Glutamatergic neuron (in vitro differentiated cells): Measurements from ENCODE around the gene EFNA5. TPM values are rescaled to one million over a fixed set of nuclear protein-coding genes. Genes with fewer than 3 reads are reported as not detected.
"Not testable (repeated sequence)": the region's sequence is repeated elsewhere in the genome, so short reads cannot be mapped to it uniquely, and the experiment has no call there.

Source experiments
- DNase-seq: peaks from one replicate; pipeline ENCODE4 v3.0.0; 2022
- H3K27ac Mint-ChIP-seq: one replicate; pipeline ENCODE4 v1.8.0; 2020; ENCODE audit warnings: mild to moderate bottlenecking, mixed read lengths, inconsistent platforms; ENCODE audit not compliant: unreplicated experiment
- H3K27me3 Mint-ChIP-seq: one replicate; pipeline ENCODE4 v1.8.0; 2020; ENCODE audit warnings: mild to moderate bottlenecking, moderate library complexity, mixed read lengths, inconsistent platforms; ENCODE audit not compliant: unreplicated experiment
- H3K36me3 Mint-ChIP-seq: one replicate; pipeline ENCODE4 v1.8.0; 2020; ENCODE audit warnings: mild to moderate bottlenecking, mixed read lengths, inconsistent platforms; ENCODE audit not compliant: unreplicated experiment
- H3K4me1 Mint-ChIP-seq: one replicate; pipeline ENCODE4 v1.8.0; 2020; ENCODE audit warnings: mild to moderate bottlenecking, low read depth, mixed read lengths, inconsistent platforms; ENCODE audit not compliant: unreplicated experiment
- H3K4me3 Mint-ChIP-seq: one replicate; pipeline ENCODE4 v1.8.0; 2020; ENCODE audit warnings: mild to moderate bottlenecking, mixed read lengths, inconsistent platforms; ENCODE audit not compliant: unreplicated experiment
- H3K9me3 Mint-ChIP-seq: one replicate; pipeline ENCODE4 v1.8.0; 2020; ENCODE audit warnings: mild to moderate bottlenecking, moderate library complexity, mixed read lengths, inconsistent platforms; ENCODE audit not compliant: unreplicated experiment
- total RNA-seq: library from RNA; stranded (reverse); fragmentation: NEBNext Ultra II Directional; extraction: Animal tissue kit (Norgen Biotek cat#: 25700); gene quantifications from one replicate; pipeline ENCODE4 v1.2.1, GENCODE V29; 2021; ENCODE audit not compliant: unreplicated experiment
- TF ChIP-seq, protein P1 (sequence below): fragments of 200-600 bp; sonication (generic); IDR thresholded peaks from one replicate; pipeline ENCODE4 v1.5.0; 2021; ENCODE audit not compliant: partially characterized antibody, unreplicated experiment

The EFNA5 gene
- total RNA-seq, 1 donor from 2014 or later = 158 TPM

DNA sequence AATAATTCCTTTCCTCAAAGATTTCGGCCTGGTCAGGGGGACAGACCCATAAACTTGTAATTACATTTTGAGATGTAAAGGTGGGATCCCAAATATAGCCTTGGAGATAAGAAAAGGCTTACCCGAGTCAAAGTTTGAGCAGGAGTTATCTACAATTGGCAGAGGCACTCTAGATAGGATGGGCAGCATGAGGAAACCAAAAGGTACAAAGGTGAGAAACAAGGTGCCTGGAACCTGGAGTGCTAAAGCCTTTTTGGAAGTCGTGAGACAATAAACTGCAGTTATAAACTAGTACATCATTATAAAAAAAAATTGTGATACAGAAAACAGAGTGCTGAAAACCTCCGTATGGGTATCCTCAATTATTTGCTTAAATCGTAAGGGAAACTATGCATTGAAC, 212.4 kb downstream of the EFNA5 start:
- no peak for DNase-seq
- no peak overlapping the region for H3K27ac Mint-ChIP-seq
- H3K9me3 Mint-ChIP-seq = peaks cover 8% of the 10 kb centered on the region
- TF ChIP-seq, protein P1, sequence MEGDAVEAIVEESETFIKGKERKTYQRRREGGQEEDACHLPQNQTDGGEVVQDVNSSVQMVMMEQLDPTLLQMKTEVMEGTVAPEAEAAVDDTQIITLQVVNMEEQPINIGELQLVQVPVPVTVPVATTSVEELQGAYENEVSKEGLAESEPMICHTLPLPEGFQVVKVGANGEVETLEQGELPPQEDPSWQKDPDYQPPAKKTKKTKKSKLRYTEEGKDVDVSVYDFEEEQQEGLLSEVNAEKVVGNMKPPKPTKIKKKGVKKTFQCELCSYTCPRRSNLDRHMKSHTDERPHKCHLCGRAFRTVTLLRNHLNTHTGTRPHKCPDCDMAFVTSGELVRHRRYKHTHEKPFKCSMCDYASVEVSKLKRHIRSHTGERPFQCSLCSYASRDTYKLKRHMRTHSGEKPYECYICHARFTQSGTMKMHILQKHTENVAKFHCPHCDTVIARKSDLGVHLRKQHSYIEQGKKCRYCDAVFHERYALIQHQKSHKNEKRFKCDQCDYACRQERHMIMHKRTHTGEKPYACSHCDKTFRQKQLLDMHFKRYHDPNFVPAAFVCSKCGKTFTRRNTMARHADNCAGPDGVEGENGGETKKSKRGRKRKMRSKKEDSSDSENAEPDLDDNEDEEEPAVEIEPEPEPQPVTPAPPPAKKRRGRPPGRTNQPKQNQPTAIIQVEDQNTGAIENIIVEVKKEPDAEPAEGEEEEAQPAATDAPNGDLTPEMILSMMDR = no peak
- H3K36me3 Mint-ChIP-seq = no peaks in the 10 kb centered on the region
- H3K4me3 Mint-ChIP-seq = no peak overlapping the region
- peaks cover 4% of the 10 kb centered on the region for H3K27me3 Mint-ChIP-seq
- peaks cover 57% of the 10 kb centered on the region for H3K4me1 Mint-ChIP-seq

- TF ChIP-seq, protein P1 = no peak
- peaks cover 8% of the 10 kb centered on the region for H3K9me3 Mint-ChIP-seq
- H3K4me3 Mint-ChIP-seq = no peak overlapping the region
- peaks cover 57% of the 10 kb centered on the region for H3K4me1 Mint-ChIP-seq
- H3K27ac Mint-ChIP-seq = no peak overlapping the region
- peaks cover 4% of the 10 kb centered on the region for H3K27me3 Mint-ChIP-seq
- H3K36me3 Mint-ChIP-seq = no peaks in the 10 kb centered on the region
- no peak for DNase-seq
Observed at GRCh38 chr5:107457881-107458280, 212.9 kb downstream of the EFNA5 start.

GRCh38 chr5:107457138-107457537, 213.6 kb downstream of the EFNA5 start:
- Mint-ChIP-seq H3K36me3 (no peaks in the 10 kb centered on the region), H3K4me1 (peaks cover 56% of the 10 kb centered on the region), H3K27me3 (peaks cover 4% of the 10 kb centered on the region), H3K27ac (no peak overlapping the region), H3K4me3 (no peak overlapping the region), H3K9me3 (peaks cover 8% of the 10 kb centered on the region)
- TF ChIP-seq, protein P1 = no peak
- no peak for DNase-seq

DNA sequence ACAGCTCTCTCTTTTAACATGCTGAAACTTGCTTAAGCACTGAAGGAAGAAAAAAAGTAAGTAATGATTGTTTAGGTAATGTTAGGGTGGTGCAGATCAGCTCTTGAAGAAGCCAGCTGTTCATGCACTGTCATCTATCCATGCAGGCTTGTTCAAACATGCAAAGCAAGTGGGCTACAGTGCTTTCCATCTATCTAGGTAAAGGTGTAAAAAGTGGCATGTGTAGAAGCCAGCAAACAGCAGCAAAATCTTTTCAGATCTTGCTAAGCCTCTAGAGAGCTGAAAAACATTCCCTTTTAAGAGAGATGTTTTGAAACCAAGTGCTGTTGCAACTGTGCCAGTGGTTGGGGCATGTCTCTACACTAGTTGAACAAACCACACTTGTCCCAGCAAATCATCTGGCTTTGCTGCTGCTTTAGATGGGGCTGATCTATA, 214.4 kb downstream of the EFNA5 start:
- Mint-ChIP-seq H3K4me1 (peaks cover 50% of the 10 kb centered on the region), H3K9me3 (peaks cover 8% of the 10 kb centered on the region), H3K4me3 (no peak overlapping the region), H3K36me3 (no peaks in the 10 kb centered on the region), H3K27me3 (peaks cover 4% of the 10 kb centered on the region), H3K27ac (no peak overlapping the region)
- TF ChIP-seq, protein P1 = no peak
- DNase-seq = no peak

DNA sequence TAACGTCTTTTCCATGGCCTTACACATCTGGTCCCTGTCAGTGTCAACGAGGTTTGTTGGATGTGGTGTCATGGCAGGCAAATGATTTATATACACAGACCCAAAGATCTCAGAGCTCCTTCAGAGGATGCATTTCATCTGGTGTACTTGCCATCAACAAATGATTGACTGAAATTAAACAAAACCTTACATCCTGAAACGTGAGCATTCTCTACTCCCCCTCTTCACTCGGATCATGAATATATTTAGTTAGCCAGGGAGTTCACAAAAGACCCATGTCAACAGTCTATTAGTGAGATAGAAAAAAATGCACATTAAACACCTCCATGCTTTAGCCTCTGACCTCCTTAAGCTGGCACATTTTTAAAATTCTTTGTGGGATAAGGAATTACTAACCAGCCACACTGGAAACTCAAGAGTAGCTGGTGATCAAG, 215.6 kb downstream of the EFNA5 start:
- H3K36me3 Mint-ChIP-seq = no peaks in the 10 kb centered on the region
- no peak overlapping the region for H3K4me3 Mint-ChIP-seq
- peaks cover 4% of the 10 kb centered on the region for H3K9me3 Mint-ChIP-seq
- H3K4me1 Mint-ChIP-seq = peaks cover 45% of the 10 kb centered on the region
- no peak for DNase-seq
- H3K27me3 Mint-ChIP-seq = peaks cover 4% of the 10 kb centered on the region
- TF ChIP-seq, protein P1 = no peak
- no peak overlapping the region for H3K27ac Mint-ChIP-seq

GRCh38 chr5:107451827-107452226, 218.9 kb downstream of the EFNA5 start:
- H3K9me3 Mint-ChIP-seq, H3K36me3 Mint-ChIP-seq, DNase-seq, H3K4me3 Mint-ChIP-seq, H3K27ac Mint-ChIP-seq, H3K27me3 Mint-ChIP-seq: not testable (repeated sequence)
- peaks cover 46% of the 10 kb centered on the region for H3K4me1 Mint-ChIP-seq
